SK-N-SH treated with all-trans-retinoic acid at 6 μM for 48 hours (cell line): ENCODE measurements around the gene CACNA1D.

Source experiments
- ATAC-seq: fragments of 200-7000 bp; cut with Tn5 transposase; 3 replicates; pipeline ENCODE4 v1.9.1; 2020; ENCODE audit warnings: mild to moderate bottlenecking, moderate library complexity
- ARNTL ChIP-seq: fragments of 450-650 bp; formaldehyde crosslinking; IDR thresholded peaks from 2 replicates; pipeline ENCODE4 v1.5.0; 2020; ENCODE audit warnings: low read depth, mild to moderate bottlenecking, moderate library complexity, borderline replicate concordance
- BACH2 ChIP-seq: fragments of 250-450 bp; sonication (Bioruptor Pico); IDR thresholded peaks from 2 replicates; pipeline ENCODE4 v1.9.0; 2021; ENCODE audit warnings: mild to moderate bottlenecking, borderline replicate concordance
- CSDC2 ChIP-seq: fragments of 250-450 bp; sonication (Bioruptor Pico); IDR thresholded peaks from 2 replicates; pipeline ENCODE4 v1.5.0; 2020; ENCODE audit warnings: mild to moderate bottlenecking, moderate library complexity
- ESRRG ChIP-seq: fragments of 250-450 bp; sonication (Bioruptor Pico); IDR thresholded peaks from 2 replicates; pipeline ENCODE4 v1.6.1; 2021; ENCODE audit warnings: mild to moderate bottlenecking
- ISL1 ChIP-seq: fragments of 250-450 bp; sonication (Bioruptor Pico); IDR thresholded peaks from 2 replicates; pipeline ENCODE4 v2.1.2; 2022; ENCODE audit warnings: mild to moderate bottlenecking, moderate library complexity
- OSR1 ChIP-seq: fragments of 250-450 bp; sonication (Bioruptor Pico); IDR thresholded peaks from 2 replicates; pipeline ENCODE4 v1.8.0; 2022; ENCODE audit warnings: moderate library complexity, mild to moderate bottlenecking, inconsistent platforms
- PPARA ChIP-seq: fragments of 250-450 bp; sonication (Bioruptor Pico); IDR thresholded peaks from 2 replicates; pipeline ENCODE4 v1.5.0; 2020; ENCODE audit warnings: mild to moderate bottlenecking, borderline replicate concordance
- RARB ChIP-seq: fragments of 250-450 bp; sonication (Bioruptor Pico); IDR thresholded peaks from 2 replicates; pipeline ENCODE4 v1.8.0; 2021; ENCODE audit warnings: mild to moderate bottlenecking, moderate library complexity
- TCF4 ChIP-seq: fragments of 250-450 bp; sonication (Bioruptor Pico); IDR thresholded peaks from 2 replicates; pipeline ENCODE4 v1.8.0; 2021; ENCODE audit warnings: mild to moderate bottlenecking, moderate library complexity, borderline replicate concordance
- TOX ChIP-seq: fragments of 250-450 bp; sonication (Bioruptor Pico); IDR thresholded peaks from 2 replicates; pipeline ENCODE4 v1.8.0; 2021; ENCODE audit warnings: mild to moderate bottlenecking, moderate library complexity, borderline replicate concordance
- ZC3H10 ChIP-seq: fragments of 250-450 bp; sonication (Bioruptor Pico); IDR thresholded peaks from 2 replicates; pipeline ENCODE4 v1.5.1; 2021; ENCODE audit warnings: mild to moderate bottlenecking, moderate library complexity
- ZFP3 ChIP-seq: fragments of 250-450 bp; sonication (Bioruptor Pico); IDR thresholded peaks from 2 replicates; pipeline ENCODE4 v1.5.0; 2020; ENCODE audit warnings: mild to moderate bottlenecking, moderate library complexity
- ZFP30 ChIP-seq: fragments of 450-650 bp; formaldehyde crosslinking; IDR thresholded peaks from 2 replicates; pipeline ENCODE4 v1.5.0; 2022; ENCODE audit warnings: mild to moderate bottlenecking, moderate library complexity
- TF ChIP-seq, protein P1 (sequence below): fragments of 250-450 bp; sonication (Bioruptor Pico); IDR thresholded peaks from 2 replicates; pipeline ENCODE4 v1.5.0; 2020; ENCODE audit warnings: mild to moderate bottlenecking, moderate library complexity
- TF ChIP-seq, protein P2 (sequence below): fragments of 250-450 bp; sonication (Bioruptor Pico); IDR thresholded peaks from 2 replicates; pipeline ENCODE4 v1.5.1; 2021; ENCODE audit warnings: mild to moderate bottlenecking, moderate library complexity
- TF ChIP-seq, protein P3 (sequence below): fragments of 250-450 bp; sonication (Bioruptor Pico); IDR thresholded peaks from 2 replicates; pipeline ENCODE4 v1.8.0; 2020; ENCODE audit warnings: mild to moderate bottlenecking, moderate library complexity, borderline replicate concordance
- TF ChIP-seq, protein P4 (sequence below): fragments of 250-450 bp; sonication (Bioruptor Pico); IDR thresholded peaks from 2 replicates; pipeline ENCODE4 v1.5.1; 2020; ENCODE audit warnings: low read depth, mild to moderate bottlenecking, moderate library complexity
- TF ChIP-seq, protein P5 (sequence below): fragments of 250-450 bp; sonication (Bioruptor Pico); IDR thresholded peaks from 2 replicates; pipeline ENCODE4 v1.8.0; 2021; ENCODE audit warnings: low read depth, mild to moderate bottlenecking, moderate library complexity, borderline replicate concordance

The CACNA1D gene

DNA sequence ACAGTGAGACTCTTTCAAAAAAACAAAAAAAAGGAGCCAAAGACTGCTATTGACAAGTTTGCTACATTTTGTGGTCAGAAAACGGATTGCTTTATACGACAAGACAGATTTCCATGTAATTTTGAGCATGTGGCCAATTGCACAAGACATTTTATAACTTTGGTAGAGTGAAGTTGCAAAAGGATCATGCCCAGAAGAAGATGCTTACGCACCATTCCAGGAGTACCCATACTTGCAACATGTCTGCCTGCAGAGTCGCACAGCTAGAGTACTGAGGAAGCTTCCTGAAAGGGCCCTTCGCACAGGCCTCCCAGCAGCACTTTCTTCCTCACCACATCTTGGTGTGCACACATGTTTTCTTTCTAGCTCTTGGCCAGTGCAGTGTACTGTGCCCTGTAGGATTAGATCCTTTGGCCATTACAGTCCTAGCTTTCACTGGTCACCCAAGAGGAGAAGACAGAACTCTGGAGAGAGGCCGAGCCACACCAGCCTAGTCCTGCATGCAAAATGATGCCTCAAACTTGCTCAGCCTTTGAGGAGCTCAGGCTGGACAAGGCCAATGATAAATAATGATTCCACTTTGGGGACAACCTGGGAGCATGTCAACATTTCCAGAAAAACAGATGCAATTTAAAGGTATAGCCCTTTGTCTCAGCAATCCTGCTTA, 340.2 kb downstream of the CACNA1D start:
- ATAC-seq = no peak
- TF ChIP-seq ESRRG (no peak), ARNTL (CRISPR knock-in tag) (no peak), CSDC2 (CRISPR knock-in tag) (no peak)
- TF ChIP-seq, protein P1, sequence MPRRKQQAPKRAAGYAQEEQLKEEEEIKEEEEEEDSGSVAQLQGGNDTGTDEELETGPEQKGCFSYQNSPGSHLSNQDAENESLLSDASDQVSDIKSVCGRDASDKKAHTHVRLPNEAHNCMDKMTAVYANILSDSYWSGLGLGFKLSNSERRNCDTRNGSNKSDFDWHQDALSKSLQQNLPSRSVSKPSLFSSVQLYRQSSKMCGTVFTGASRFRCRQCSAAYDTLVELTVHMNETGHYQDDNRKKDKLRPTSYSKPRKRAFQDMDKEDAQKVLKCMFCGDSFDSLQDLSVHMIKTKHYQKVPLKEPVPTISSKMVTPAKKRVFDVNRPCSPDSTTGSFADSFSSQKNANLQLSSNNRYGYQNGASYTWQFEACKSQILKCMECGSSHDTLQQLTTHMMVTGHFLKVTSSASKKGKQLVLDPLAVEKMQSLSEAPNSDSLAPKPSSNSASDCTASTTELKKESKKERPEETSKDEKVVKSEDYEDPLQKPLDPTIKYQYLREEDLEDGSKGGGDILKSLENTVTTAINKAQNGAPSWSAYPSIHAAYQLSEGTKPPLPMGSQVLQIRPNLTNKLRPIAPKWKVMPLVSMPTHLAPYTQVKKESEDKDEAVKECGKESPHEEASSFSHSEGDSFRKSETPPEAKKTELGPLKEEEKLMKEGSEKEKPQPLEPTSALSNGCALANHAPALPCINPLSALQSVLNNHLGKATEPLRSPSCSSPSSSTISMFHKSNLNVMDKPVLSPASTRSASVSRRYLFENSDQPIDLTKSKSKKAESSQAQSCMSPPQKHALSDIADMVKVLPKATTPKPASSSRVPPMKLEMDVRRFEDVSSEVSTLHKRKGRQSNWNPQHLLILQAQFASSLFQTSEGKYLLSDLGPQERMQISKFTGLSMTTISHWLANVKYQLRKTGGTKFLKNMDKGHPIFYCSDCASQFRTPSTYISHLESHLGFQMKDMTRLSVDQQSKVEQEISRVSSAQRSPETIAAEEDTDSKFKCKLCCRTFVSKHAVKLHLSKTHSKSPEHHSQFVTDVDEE (CRISPR knock-in tag) = no peak
- TF ChIP-seq, all 23 proteins: peak for 0

DNA sequence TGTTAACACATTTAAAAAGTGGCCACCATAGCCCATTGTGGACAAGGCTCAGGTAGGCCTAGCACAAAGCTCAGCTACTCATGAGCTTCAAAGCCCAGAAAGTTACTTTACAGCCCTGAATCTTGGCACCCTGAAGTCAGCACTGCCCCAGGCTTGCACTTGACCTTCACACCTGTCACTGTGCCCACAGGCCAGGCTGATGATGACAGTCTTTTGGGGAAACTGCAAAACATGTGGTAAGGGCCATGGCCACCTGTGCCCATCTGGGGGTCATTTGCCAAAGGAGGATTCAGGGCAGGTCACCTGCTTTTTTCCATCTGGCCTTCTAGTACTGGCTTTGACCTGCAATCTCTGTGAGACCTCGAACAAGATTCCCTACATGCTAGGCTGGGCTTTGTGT, 340.8 kb downstream of the CACNA1D start:
- TF ChIP-seq, protein P2, sequence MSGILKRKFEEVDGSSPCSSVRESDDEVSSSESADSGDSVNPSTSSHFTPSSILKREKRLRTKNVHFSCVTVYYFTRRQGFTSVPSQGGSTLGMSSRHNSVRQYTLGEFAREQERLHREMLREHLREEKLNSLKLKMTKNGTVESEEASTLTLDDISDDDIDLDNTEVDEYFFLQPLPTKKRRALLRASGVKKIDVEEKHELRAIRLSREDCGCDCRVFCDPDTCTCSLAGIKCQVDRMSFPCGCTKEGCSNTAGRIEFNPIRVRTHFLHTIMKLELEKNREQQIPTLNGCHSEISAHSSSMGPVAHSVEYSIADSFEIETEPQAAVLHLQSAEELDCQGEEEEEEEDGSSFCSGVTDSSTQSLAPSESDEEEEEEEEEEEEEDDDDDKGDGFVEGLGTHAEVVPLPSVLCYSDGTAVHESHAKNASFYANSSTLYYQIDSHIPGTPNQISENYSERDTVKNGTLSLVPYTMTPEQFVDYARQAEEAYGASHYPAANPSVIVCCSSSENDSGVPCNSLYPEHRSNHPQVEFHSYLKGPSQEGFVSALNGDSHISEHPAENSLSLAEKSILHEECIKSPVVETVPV = no peak
- TF ChIP-seq BACH2 = no peak
- TF ChIP-seq RARB (CRISPR knock-in tag) = no peak
- no peak for TF ChIP-seq ZC3H10 (CRISPR knock-in tag)
- TF ChIP-seq, protein P3, sequence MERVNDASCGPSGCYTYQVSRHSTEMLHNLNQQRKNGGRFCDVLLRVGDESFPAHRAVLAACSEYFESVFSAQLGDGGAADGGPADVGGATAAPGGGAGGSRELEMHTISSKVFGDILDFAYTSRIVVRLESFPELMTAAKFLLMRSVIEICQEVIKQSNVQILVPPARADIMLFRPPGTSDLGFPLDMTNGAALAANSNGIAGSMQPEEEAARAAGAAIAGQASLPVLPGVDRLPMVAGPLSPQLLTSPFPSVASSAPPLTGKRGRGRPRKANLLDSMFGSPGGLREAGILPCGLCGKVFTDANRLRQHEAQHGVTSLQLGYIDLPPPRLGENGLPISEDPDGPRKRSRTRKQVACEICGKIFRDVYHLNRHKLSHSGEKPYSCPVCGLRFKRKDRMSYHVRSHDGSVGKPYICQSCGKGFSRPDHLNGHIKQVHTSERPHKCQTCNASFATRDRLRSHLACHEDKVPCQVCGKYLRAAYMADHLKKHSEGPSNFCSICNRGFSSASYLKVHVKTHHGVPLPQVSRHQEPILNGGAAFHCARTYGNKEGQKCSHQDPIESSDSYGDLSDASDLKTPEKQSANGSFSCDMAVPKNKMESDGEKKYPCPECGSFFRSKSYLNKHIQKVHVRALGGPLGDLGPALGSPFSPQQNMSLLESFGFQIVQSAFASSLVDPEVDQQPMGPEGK = no peak
- TF ChIP-seq CSDC2 (CRISPR knock-in tag) = no peak
- TF ChIP-seq, protein P1 (CRISPR knock-in tag) = no peak
- TF ChIP-seq, protein P4, sequence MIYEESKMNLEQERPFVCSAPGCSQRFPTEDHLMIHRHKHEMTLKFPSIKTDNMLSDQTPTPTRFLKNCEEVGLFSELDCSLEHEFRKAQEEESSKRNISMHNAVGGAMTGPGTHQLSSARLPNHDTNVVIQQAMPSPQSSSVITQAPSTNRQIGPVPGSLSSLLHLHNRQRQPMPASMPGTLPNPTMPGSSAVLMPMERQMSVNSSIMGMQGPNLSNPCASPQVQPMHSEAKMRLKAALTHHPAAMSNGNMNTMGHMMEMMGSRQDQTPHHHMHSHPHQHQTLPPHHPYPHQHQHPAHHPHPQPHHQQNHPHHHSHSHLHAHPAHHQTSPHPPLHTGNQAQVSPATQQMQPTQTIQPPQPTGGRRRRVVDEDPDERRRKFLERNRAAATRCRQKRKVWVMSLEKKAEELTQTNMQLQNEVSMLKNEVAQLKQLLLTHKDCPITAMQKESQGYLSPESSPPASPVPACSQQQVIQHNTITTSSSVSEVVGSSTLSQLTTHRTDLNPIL (CRISPR knock-in tag) = no peak
- TF ChIP-seq TOX (CRISPR knock-in tag) = no peak
- TF ChIP-seq ARNTL (CRISPR knock-in tag) = no peak
- TF ChIP-seq PPARA (CRISPR knock-in tag) = no peak
- no peak for TF ChIP-seq ISL1 (CRISPR knock-in tag)
- no peak for TF ChIP-seq TCF4 (CRISPR knock-in tag)
- no peak for TF ChIP-seq ESRRG
- no peak for TF ChIP-seq ZFP3 (CRISPR knock-in tag)
- no peak for TF ChIP-seq ZFP30
- no peak for TF ChIP-seq OSR1
- TF ChIP-seq, protein P5, sequence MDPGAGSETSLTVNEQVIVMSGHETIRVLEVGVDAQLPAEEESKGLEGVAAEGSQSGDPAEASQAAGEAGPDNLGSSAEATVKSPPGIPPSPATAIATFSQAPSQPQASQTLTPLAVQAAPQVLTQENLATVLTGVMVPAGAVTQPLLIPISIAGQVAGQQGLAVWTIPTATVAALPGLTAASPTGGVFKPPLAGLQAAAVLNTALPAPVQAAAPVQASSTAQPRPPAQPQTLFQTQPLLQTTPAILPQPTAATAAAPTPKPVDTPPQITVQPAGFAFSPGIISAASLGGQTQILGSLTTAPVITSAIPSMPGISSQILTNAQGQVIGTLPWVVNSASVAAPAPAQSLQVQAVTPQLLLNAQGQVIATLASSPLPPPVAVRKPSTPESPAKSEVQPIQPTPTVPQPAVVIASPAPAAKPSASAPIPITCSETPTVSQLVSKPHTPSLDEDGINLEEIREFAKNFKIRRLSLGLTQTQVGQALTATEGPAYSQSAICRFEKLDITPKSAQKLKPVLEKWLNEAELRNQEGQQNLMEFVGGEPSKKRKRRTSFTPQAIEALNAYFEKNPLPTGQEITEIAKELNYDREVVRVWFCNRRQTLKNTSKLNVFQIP (CRISPR knock-in tag) = no peak
- TF ChIP-seq, all 23 proteins: peak for 0
- ATAC-seq = no peak
